Mesenchymal stem cell (in vitro differentiated cells and primary cell): ENCODE data around the gene S1PR4.
A peak's percentile ranks its signal among the peaks of the same experiment; 100 is the strongest.
"Not testable (repeated sequence)": the region's sequence is repeated elsewhere in the genome, so short reads cannot be mapped to it uniquely, and the experiment has no call there.

Source experiments
- DNase-seq: peaks from one replicate; pipeline ENCODE4 v3.0.0-alpha.2; 2013
- H2AFZ ChIP-seq: one replicate; pipeline ENCODE4 v1.6.1; 2013; ENCODE audit warnings: low read depth, mild to moderate bottlenecking, control low read depth, inconsistent platforms, low read length, moderate library complexity
- H2AK5ac ChIP-seq: 2 replicates; pipeline ENCODE4 v1.6.1; 2013; ENCODE audit warnings: low read length, moderate library complexity, mild to moderate bottlenecking, inconsistent platforms; ENCODE audit not compliant: severe bottlenecking
- H2BK120ac ChIP-seq: one replicate; pipeline ENCODE4 v1.6.1; 2013; ENCODE audit warnings: low read depth, mild to moderate bottlenecking, inconsistent platforms, low read length, moderate library complexity
- H2BK12ac ChIP-seq, 2 experiments: one replicate each; pipeline ENCODE4 v1.6.1; 2013; ENCODE audit warnings: inconsistent platforms in 2 of 2, low read length in 2 of 2, mild to moderate bottlenecking in 2 of 2, moderate library complexity in 2 of 2, control low read depth in 1 of 2
- H2BK15ac ChIP-seq: one replicate; pipeline ENCODE4 v1.6.1; 2013; ENCODE audit warnings: mild to moderate bottlenecking, low read depth, inconsistent platforms; ENCODE audit not compliant: poor library complexity, severe bottlenecking
- H2BK5ac ChIP-seq: 2 replicates; pipeline ENCODE4 v1.6.1; 2013; ENCODE audit warnings: low read depth, mild to moderate bottlenecking, low read length, control low read depth, inconsistent platforms; ENCODE audit not compliant: poor library complexity, severe bottlenecking
- H3K14ac ChIP-seq, 2 experiments: one replicate each; pipeline ENCODE4 v1.6.1; 2013; ENCODE audit warnings: inconsistent platforms in 2 of 2, low read length in 2 of 2, control low read depth in 1 of 2, mild to moderate bottlenecking in 1 of 2, moderate library complexity in 1 of 2
- H3K18ac ChIP-seq, 2 experiments: one replicate each; pipeline ENCODE4 v1.6.1; 2013; ENCODE audit warnings: inconsistent platforms in 2 of 2, low read length in 2 of 2, control low read depth in 1 of 2, low read depth in 1 of 2, mild to moderate bottlenecking in 1 of 2
- H3K23ac ChIP-seq, 2 experiments: one replicate each; pipeline ENCODE4 v1.6.1; 2013; ENCODE audit warnings: inconsistent platforms in 2 of 2, low read length in 2 of 2, mild to moderate bottlenecking in 2 of 2, moderate library complexity in 2 of 2, control low read depth in 1 of 2
- H3K27ac ChIP-seq: 2 replicates; pipeline ENCODE4 v1.5.1; 2013; ENCODE audit warnings: mild to moderate bottlenecking, moderate library complexity, low read length, control low read depth, inconsistent platforms; ENCODE audit not compliant: poor library complexity, severe bottlenecking
- H3K27me3 ChIP-seq, 2 experiments: 2 replicates each; pipeline versions ENCODE4 v1.6.1 to v1.7.0; 2013; ENCODE audit warnings: low read length in 2 of 2, mild to moderate bottlenecking in 2 of 2, moderate library complexity in 2 of 2, control low read depth in 1 of 2, inconsistent platforms in 1 of 2; ENCODE audit not compliant: control insufficient read depth in 1 of 2, insufficient read depth in 1 of 2
- H3K36me3 ChIP-seq, 2 experiments: 2 replicates each; pipeline versions ENCODE4 v1.6.1 to v1.7.0; 2013; ENCODE audit warnings: low read length in 2 of 2, control low read depth in 1 of 2, inconsistent platforms in 1 of 2, low read depth in 1 of 2, mild to moderate bottlenecking in 1 of 2; ENCODE audit not compliant: insufficient read depth in 2 of 2, control insufficient read depth in 1 of 2
- H3K4ac ChIP-seq, 2 experiments: one replicate each; pipeline ENCODE4 v1.6.1; 2013; ENCODE audit warnings: inconsistent platforms in 2 of 2, low read length in 2 of 2, mild to moderate bottlenecking in 2 of 2, moderate library complexity in 2 of 2, control low read depth in 1 of 2, low read depth in 1 of 2
- H3K4me1 ChIP-seq: 2 replicates; pipeline ENCODE4 v1.6.1; 2013; ENCODE audit warnings: low read depth, low read length, control low read depth; ENCODE audit not compliant: control insufficient read depth, insufficient read depth
- H3K4me2 ChIP-seq: 2 replicates; pipeline ENCODE4 v1.6.1; 2013; ENCODE audit warnings: low read length, mild to moderate bottlenecking, inconsistent platforms; ENCODE audit not compliant: poor library complexity, severe bottlenecking
- H3K4me3 ChIP-seq, 2 experiments: 2 replicates each; pipeline versions ENCODE4 v1.5.1 to v1.7.0; 2013; ENCODE audit warnings: low read length in 2 of 2, mild to moderate bottlenecking in 2 of 2, control low read depth in 1 of 2, low read depth in 1 of 2; ENCODE audit not compliant: insufficient read depth in 1 of 2
- H3K79me1 ChIP-seq: replicated peaks from 2 replicates; pipeline ENCODE4 v1.6.1; 2013; ENCODE audit warnings: mild to moderate bottlenecking, control low read depth, low read length, inconsistent platforms; ENCODE audit not compliant: poor library complexity, severe bottlenecking
- H3K9ac ChIP-seq: 2 replicates; pipeline ENCODE4 v1.7.0; 2013; ENCODE audit warnings: mild to moderate bottlenecking, low read length, moderate library complexity
- H3K9me3 ChIP-seq: 2 replicates; pipeline ENCODE4 v1.7.0; 2013; ENCODE audit warnings: mild to moderate bottlenecking, low read length; ENCODE audit not compliant: control insufficient read depth
- H4K8ac ChIP-seq: one replicate; pipeline ENCODE4 v1.6.1; 2013; ENCODE audit warnings: inconsistent platforms, mild to moderate bottlenecking, low read length, moderate library complexity
- H4K91ac ChIP-seq: one replicate; pipeline ENCODE4 v1.6.1; 2013; ENCODE audit warnings: mild to moderate bottlenecking, low read length, inconsistent platforms
- WGBS: methylation state at CpG from one replicate; pipeline ENCODE4 v1.1.7; 2013; ENCODE audit warnings: mixed read lengths; 5-methylcytosine and 5-hydroxymethylcytosine counted together

S1PR4 gene

GRCh38 chr19:3152419-3152780 lies 26.2 kb upstream of the S1PR4 start:
- Histone ChIP-seq H2BK15ac (no peak overlapping the region), H4K8ac (no peak overlapping the region), H3K27ac (no peak overlapping the region), H3K23ac (no peak overlapping the region), H3K4me1 (peaks cover 10% of the 10 kb centered on the region), H3K4ac (no peak overlapping the region), H3K14ac (no peak overlapping the region), H3K79me1 (no peaks in the 10 kb centered on the region), H2BK12ac (no peak overlapping the region), H3K4me2 (no peak overlapping the region), H3K9ac (no peak overlapping the region), H4K91ac (no peak overlapping the region), H2AK5ac (no peak overlapping the region), H2BK120ac (no peak overlapping the region), H2AFZ (no peak overlapping the region), H3K4me3 (no peak overlapping the region), H3K9me3 (no peaks in the 10 kb centered on the region), H3K18ac (peak overlapping the region in 1 of 2 experiments; percentile 25), H3K27me3 (peaks cover 0 to 10% of the 10 kb centered on the region in 2 experiments), H3K36me3 (peaks cover 0 to 6% of the 10 kb centered on the region in 2 experiments), H2BK5ac (no peak overlapping the region)
- WGBS, result 88% methylated on average over 2 of the region's 3 CpGs
- DNase-seq, result no peak

GRCh38 chr19:3153286-3154230 lies 25.0 kb upstream of the S1PR4 start:
- no peak overlapping the region for H3K9ac ChIP-seq
- no peak overlapping the region for H2AFZ ChIP-seq
- H2BK120ac ChIP-seq, result no peak overlapping the region
- 95% methylated on average over 3 of the region's 3 CpGs for WGBS
- no peak overlapping the region for H2BK5ac ChIP-seq
- H3K9me3 ChIP-seq, result no peaks in the 10 kb centered on the region
- H3K27ac ChIP-seq, result no peak overlapping the region
- H3K27me3 ChIP-seq, result peaks cover 0 to 10% of the 10 kb centered on the region in 2 experiments
- no peak overlapping the region for H3K4me3 ChIP-seq
- no peak overlapping the region for H4K8ac ChIP-seq
- H3K4ac ChIP-seq, result no peak overlapping the region
- H3K4me1 ChIP-seq, result peaks cover 10% of the 10 kb centered on the region
- H2AK5ac ChIP-seq, result no peak overlapping the region
- no peaks in the 10 kb centered on the region for H3K79me1 ChIP-seq
- DNase-seq, result no peak
- H2BK12ac ChIP-seq, result peak overlapping the region in 1 of 2 experiments; percentile 10
- peaks cover 0 to 6% of the 10 kb centered on the region in 2 experiments for H3K36me3 ChIP-seq
- no peak overlapping the region for H3K4me2 ChIP-seq
- H3K14ac ChIP-seq, result no peak overlapping the region
- no peak overlapping the region for H3K18ac ChIP-seq
- H4K91ac ChIP-seq, result no peak overlapping the region
- H3K23ac ChIP-seq, result no peak overlapping the region
- no peak overlapping the region for H2BK15ac ChIP-seq

GRCh38 chr19:3154447-3154846 lies 24.1 kb upstream of the S1PR4 start:
- not testable (repeated sequence) for H2BK15ac ChIP-seq, H3K79me1 ChIP-seq, H3K14ac ChIP-seq, H3K36me3 ChIP-seq, H2AFZ ChIP-seq, H3K4me2 ChIP-seq, H3K9me3 ChIP-seq, H3K27me3 ChIP-seq, H2BK5ac ChIP-seq, H3K23ac ChIP-seq, H2AK5ac ChIP-seq, H3K27ac ChIP-seq, DNase-seq
- Histone ChIP-seq H3K4me3 (peak overlapping the region in 1 of 2 experiments; percentile 60), H3K9ac (peak overlapping the region; percentile 85), H4K8ac (peak overlapping the region; percentile 99), H4K91ac (peak overlapping the region; percentile 95), H3K18ac (peak overlapping the region; percentile 95 to 97), H3K4me1 (peaks cover 10% of the 10 kb centered on the region), H3K4ac (peak overlapping the region; percentile 84 to 96), H2BK12ac (peak overlapping the region; percentile 69 to 96), H2BK120ac (peak overlapping the region; percentile 94)
- WGBS, result 87% methylated on average over 3 of the region's 3 CpGs

- peak overlapping the region; percentile 32 for H2AFZ ChIP-seq
- peak overlapping the region; percentile 95 for H4K91ac ChIP-seq
- peak overlapping the region; percentile 99 for H4K8ac ChIP-seq
- H3K27ac ChIP-seq, result peak overlapping the region; percentile 12
- H2BK5ac ChIP-seq, result no peak overlapping the region
- H3K4ac ChIP-seq, result peak overlapping the region; percentile 84 to 96
- peak overlapping the region; percentile 85 to 96 for H2BK12ac ChIP-seq
- H3K4me3 ChIP-seq, result peak overlapping the region in 1 of 2 experiments; percentile 60
- DNase-seq, result peak; percentile 100
- no peak overlapping the region for H2AK5ac ChIP-seq
- peaks cover 10% of the 10 kb centered on the region for H3K4me1 ChIP-seq
- WGBS, result 49% methylated on average over 19 of the region's 21 CpGs
- H3K18ac ChIP-seq, result peak overlapping the region; percentile 95 to 97
- no peak overlapping the region for H3K23ac ChIP-seq
- no peaks in the 10 kb centered on the region for H3K9me3 ChIP-seq
- peak overlapping the region; percentile 85 for H3K9ac ChIP-seq
- peak overlapping the region; percentile 94 for H2BK120ac ChIP-seq
- no peaks in the 10 kb centered on the region for H3K79me1 ChIP-seq
- peak overlapping the region in 1 of 2 experiments; percentile 75 for H3K14ac ChIP-seq
- no peak overlapping the region for H3K4me2 ChIP-seq
- H2BK15ac ChIP-seq, result peak overlapping the region; percentile 91
- no peaks in the 10 kb centered on the region for H3K36me3 ChIP-seq
- H3K27me3 ChIP-seq, result peaks cover 0 to 9% of the 10 kb centered on the region in 2 experiments
Observed at GRCh38 chr19:3154957-3155736, 23.4 kb upstream of the S1PR4 start.
